Tibial artery (tissue), 4 donors: ENCODE results near the gene PARD6B.
"Not testable (repeated sequence)": the region's sequence is repeated elsewhere in the genome, so short reads cannot be mapped to it uniquely, and the experiment has no call there.

Experiments
- DNase-seq, 2 donors: peaks; one replicate each; pipeline ENCODE4 v3.0.0-alpha.2; 2019
- H3K27ac ChIP-seq, 2 donors: fragments of 200-600 bp; sonication (generic) in 1 of 2; 1 replicate in 1 of 2; 2 replicates in 1 of 2; pipeline ENCODE4 v1.5.1; 2018 to 2019; ENCODE audit warnings: mild to moderate bottlenecking in 1 of 2
- H3K27me3 ChIP-seq, 2 donors: fragments of 200-600 bp; sonication (generic) in 1 of 2; one replicate each; pipeline versions ENCODE4 v1.5.1 to v1.6.0; 2016 to 2019
- H3K36me3 ChIP-seq, 3 donors: fragments of 200-600 bp; sonication (generic) in 2 of 3; one replicate each; pipeline ENCODE4 v1.5.1; 2016 to 2019; ENCODE audit warnings: mild to moderate bottlenecking in 2 of 3
- H3K4me1 ChIP-seq, 4 donors: fragments of 200-600 bp; sonication (generic) in 2 of 4; 1 replicate in 3 of 4; 2 replicates in 1 of 4; pipeline ENCODE4 v1.5.1; 2016 to 2019
- H3K4me3 ChIP-seq, 2 donors: fragments of 200-600 bp; sonication (generic) in 1 of 2; 1 replicate in 1 of 2; 2 replicates in 1 of 2; pipeline ENCODE4 v1.5.1; 2018 to 2019; ENCODE audit warnings: mild to moderate bottlenecking in 2 of 2
- H3K9me3 ChIP-seq, 3 donors: fragments of 200-600 bp; sonication (generic) in 1 of 3; one replicate each; pipeline ENCODE4 v1.5.1; 2016 to 2019
- CTCF ChIP-seq, 2 experiments: fragments of 200-600 bp in 1 of 2; fragments of 450-650 bp in 1 of 2; IDR thresholded peaks; one replicate each; pipeline ENCODE4 v1.5.1; 2017 to 2019; ENCODE audit warnings: antibody characterized with exemption in 2 of 2, mild to moderate bottlenecking in 1 of 2, moderate library complexity in 1 of 2
- intact Hi-C: fragments of 100-400 bp; cut with DNase I; formaldehyde crosslinking; loops from one replicate; pipeline ENCODE4 v1.15.0; 2023; ENCODE audit warnings: low total_unique reads

PARD6B gene

DNA sequence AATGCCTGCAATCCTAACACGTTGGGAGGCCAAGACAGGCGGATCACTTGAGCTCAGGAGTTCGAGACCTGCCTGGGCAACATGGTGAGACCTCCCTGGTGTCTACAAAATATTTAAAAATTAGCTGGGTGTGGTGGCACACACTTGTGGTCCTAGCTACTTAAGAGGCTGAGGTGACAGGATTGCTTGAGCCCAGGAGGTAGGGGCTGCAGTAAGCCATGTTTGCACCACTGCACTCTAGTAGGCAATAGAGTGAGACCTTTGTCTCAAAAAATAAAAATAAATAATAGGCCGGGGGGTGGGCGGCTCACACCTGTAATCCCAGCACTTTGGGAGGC, 21.8 kb upstream of the PARD6B start:
- H3K4me1 ChIP-seq: no peaks in the 10 kb centered on the region
- H3K4me3 ChIP-seq: no peak overlapping the region
- no peaks in the 10 kb centered on the region for H3K9me3 ChIP-seq
- TF ChIP-seq CTCF (IDR thresholded peaks at IDR 0.05): no peak
- H3K36me3 ChIP-seq: no peaks in the 10 kb centered on the region
- intact Hi-C loops: no loop called here
- H3K27me3 ChIP-seq: peaks cover 0 to 4% of the 10 kb centered on the region in 2 donors
- DNase-seq: no peak
- no peak overlapping the region for H3K27ac ChIP-seq

- DNase-seq: no peak
- Histone ChIP-seq H3K27me3 (peaks cover 0 to 4% of the 10 kb centered on the region in 2 donors), H3K4me1 (no peaks in the 10 kb centered on the region), H3K36me3 (no peaks in the 10 kb centered on the region), H3K27ac (no peak overlapping the region), H3K9me3 (no peaks in the 10 kb centered on the region), H3K4me3 (no peak overlapping the region)
- no peak for TF ChIP-seq CTCF (IDR thresholded peaks at IDR 0.05)
- intact Hi-C loops: no loop called here
These were observed 20.8 kb upstream of the PARD6B start for GRCh38 chr20:50710492-50711063.

- no peak for DNase-seq
- no peaks in the 10 kb centered on the region for H3K4me1 ChIP-seq
- intact Hi-C loops: no loop called here
- TF ChIP-seq CTCF (IDR thresholded peaks at IDR 0.05): no peak
- H3K9me3 ChIP-seq: no peaks in the 10 kb centered on the region
- no peaks in the 10 kb centered on the region for H3K36me3 ChIP-seq
- H3K27me3 ChIP-seq: peaks cover 0 to 4% of the 10 kb centered on the region in 2 donors
- H3K27ac ChIP-seq: no peak overlapping the region
- H3K4me3 ChIP-seq: no peak overlapping the region
These were observed 20.1 kb upstream of the PARD6B start for GRCh38 chr20:50711113-50711825.

DNA sequence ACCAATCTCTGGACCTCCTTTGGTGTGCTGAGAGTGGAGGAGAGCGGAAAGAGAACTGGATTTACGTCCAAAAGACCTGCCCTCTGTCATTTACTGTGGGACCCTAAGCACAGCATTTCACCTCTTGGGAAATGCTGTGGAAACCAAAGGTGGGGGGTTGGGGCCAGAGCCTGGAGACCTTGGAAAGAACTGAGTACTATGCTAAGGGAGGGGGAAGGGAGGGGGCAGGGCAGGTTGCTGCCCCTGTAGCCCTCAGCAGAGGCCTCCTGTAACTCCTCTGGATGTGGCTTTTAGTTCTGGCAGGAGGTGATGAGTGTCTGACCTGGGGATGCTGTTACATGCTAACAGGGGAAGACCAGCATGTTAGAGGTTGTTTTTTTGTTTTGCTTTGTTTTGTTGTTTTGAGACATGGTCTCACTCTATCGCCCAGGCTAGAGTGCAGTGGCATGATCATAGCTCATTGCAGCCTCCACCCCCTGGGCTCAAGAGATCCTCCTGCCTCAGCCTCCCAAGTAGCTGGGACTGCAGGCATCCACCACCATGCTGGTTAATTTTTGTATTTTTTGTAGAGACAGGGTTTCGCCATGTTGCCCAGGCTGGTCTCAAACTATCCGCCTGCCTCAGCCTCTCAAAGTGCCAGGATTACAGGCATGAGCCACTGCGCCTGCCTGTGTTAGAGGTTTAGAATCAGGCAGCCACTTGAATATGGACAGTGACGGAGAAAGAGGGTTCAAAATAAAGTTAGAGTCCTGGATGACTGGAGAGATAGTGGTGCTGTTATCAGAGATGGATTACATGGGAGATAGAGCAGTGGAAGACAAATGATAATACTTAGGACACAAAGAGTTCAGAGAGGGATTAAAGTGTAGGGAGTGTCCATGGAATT, 18.4 kb upstream of the PARD6B start:
- Histone ChIP-seq H3K27me3 (peaks cover 0 to 4% of the 10 kb centered on the region in 2 donors), H3K4me1 (peaks cover 0 to 4% (median 0%) of the 10 kb centered on the region in 4 donors), H3K9me3 (no peaks in the 10 kb centered on the region), H3K36me3 (no peaks in the 10 kb centered on the region), H3K27ac (no peak overlapping the region), H3K4me3 (no peak overlapping the region)
- no peak for TF ChIP-seq CTCF (IDR thresholded peaks at IDR 0.05)
- DNase-seq: no peak
- intact Hi-C loops: no loop called here

DNA sequence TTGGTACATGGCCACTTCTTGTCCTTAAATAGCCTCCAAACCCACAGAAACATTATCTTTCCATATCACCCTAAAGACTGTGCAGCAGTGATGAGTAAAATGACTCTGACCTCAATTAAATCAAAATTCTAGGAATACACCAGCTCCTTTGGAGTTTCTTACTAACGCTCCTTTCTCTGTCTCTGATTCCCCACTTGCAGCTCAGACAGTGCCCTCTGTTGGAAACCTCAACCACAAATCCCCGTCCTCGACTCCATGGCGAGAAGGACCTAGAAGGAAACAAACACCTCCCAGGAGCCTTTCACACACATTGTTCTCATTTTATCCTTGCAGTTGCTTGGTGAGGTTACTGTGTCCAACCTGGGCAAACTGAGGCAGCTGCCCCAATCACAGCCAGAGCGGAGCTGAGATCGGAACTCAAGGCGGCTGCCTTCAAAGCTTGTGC, 17.7 kb upstream of the PARD6B start:
- intact Hi-C loops: no loop called here
- Histone ChIP-seq H3K27me3 (peaks cover 0 to 3% of the 10 kb centered on the region in 2 donors), H3K4me3 (no peak overlapping the region), H3K27ac (no peak overlapping the region), H3K36me3 (no peaks in the 10 kb centered on the region), H3K4me1 (peaks cover 0 to 10% (median 0%) of the 10 kb centered on the region in 4 donors), H3K9me3 (no peaks in the 10 kb centered on the region)
- TF ChIP-seq CTCF (IDR thresholded peaks at IDR 0.05): peak; percentile 31 to 37
- no peak for DNase-seq

- H3K27me3 ChIP-seq, H3K27ac ChIP-seq, H3K9me3 ChIP-seq, intact Hi-C loops, H3K36me3 ChIP-seq, H3K4me3 ChIP-seq: not testable (repeated sequence)
- peak in 1 of 2 donors; percentile 25 for DNase-seq
- H3K4me1 ChIP-seq: peaks cover 0 to 10% (median 0%) of the 10 kb centered on the region in 4 donors
These were observed 17.0 kb upstream of the PARD6B start for GRCh38 chr20:50714426-50714825.
